Measurements from ENCODE around the gene OR8B4. TPM values are rescaled to one million over a fixed set of nuclear protein-coding genes. Genes with fewer than 3 reads are reported as not detected.
"Not testable (repeated sequence)": the region's sequence is repeated elsewhere in the genome, so short reads cannot be mapped to it uniquely, and the experiment has no call there.

The OR8B4 gene
- total RNA-seq, 1 donor from 2014 or later: not detected

GRCh38 chr11:124409906-124410305 lies 14.8 kb downstream of the OR8B4 start:
- FAIRE-seq (no peak), DNase-seq (ENCODE audit: low read depth) (no peak)
- H3K4me3 ChIP-seq (ENCODE audit: insufficient read depth, low read depth, low read length): no peak overlapping the region
- H3K36me3 ChIP-seq (ENCODE audit: insufficient read depth, low read length): no peaks in the 10 kb centered on the region
- no peak overlapping the region for H3K4me2 ChIP-seq (ENCODE audit: low read length)
- Mint-ChIP-seq H3K27ac (ENCODE audit: unreplicated experiment) (no peak overlapping the region), H3K9me3 (ENCODE audit: unreplicated experiment) (no peaks in the 10 kb centered on the region), H3K4me1 (ENCODE audit: low read depth, unreplicated experiment) (no peaks in the 10 kb centered on the region), H3K4me3 (ENCODE audit: unreplicated experiment) (no peak overlapping the region), H3K36me3 (ENCODE audit: low read depth, unreplicated experiment) (no peaks in the 10 kb centered on the region), H3K27me3 (ENCODE audit: low read depth, unreplicated experiment) (peaks cover 14% of the 10 kb centered on the region)
- H3K9me3 ChIP-seq (ENCODE audit: insufficient read depth, low read depth, low read length): no peaks in the 10 kb centered on the region
- no peak overlapping the region for H2AFZ ChIP-seq (ENCODE audit: low read depth, low read length)
- H3K9ac ChIP-seq (ENCODE audit: low read length): no peak overlapping the region
- no peaks in the 10 kb centered on the region for H4K20me1 ChIP-seq (ENCODE audit: insufficient read depth, low read length)
- no peaks in the 10 kb centered on the region for H3K79me2 ChIP-seq (ENCODE audit: insufficient read depth, low read length)
- no peak for TF ChIP-seq CTCF (IDR thresholded peaks at IDR 0.05; ENCODE audit: insufficient read depth, low read depth, low read length)
- TF ChIP-seq EZH2 (IDR thresholded peaks at IDR 0.05; ENCODE audit: insufficient read depth, low read length): no peak
- no peaks in the 10 kb centered on the region for H3K4me1 ChIP-seq (ENCODE audit: insufficient read depth, low read length)
- peaks cover 2% of the 10 kb centered on the region for H3K27me3 ChIP-seq (ENCODE audit: insufficient read depth, low read length)
- H3K27ac ChIP-seq (ENCODE audit: low read depth, low read length): no peak overlapping the region

- no peaks in the 10 kb centered on the region for H3K27me3 ChIP-seq (ENCODE audit: insufficient read depth, low read length)
- H3K9me3 ChIP-seq (ENCODE audit: insufficient read depth, low read depth, low read length): no peaks in the 10 kb centered on the region
- H3K4me1 Mint-ChIP-seq (ENCODE audit: low read depth, unreplicated experiment): no peaks in the 10 kb centered on the region
- H3K27ac ChIP-seq (ENCODE audit: low read depth, low read length): no peak overlapping the region
- H3K36me3 Mint-ChIP-seq (ENCODE audit: low read depth, unreplicated experiment): no peaks in the 10 kb centered on the region
- no peak overlapping the region for H3K27ac Mint-ChIP-seq (ENCODE audit: unreplicated experiment)
- H4K20me1 ChIP-seq (ENCODE audit: insufficient read depth, low read length): no peaks in the 10 kb centered on the region
- TF ChIP-seq CTCF (IDR thresholded peaks at IDR 0.05; ENCODE audit: insufficient read depth, low read depth, low read length) (no peak), EZH2 (IDR thresholded peaks at IDR 0.05; ENCODE audit: insufficient read depth, low read length) (no peak)
- H3K9ac ChIP-seq (ENCODE audit: low read length): no peak overlapping the region
- no peaks in the 10 kb centered on the region for H3K79me2 ChIP-seq (ENCODE audit: insufficient read depth, low read length)
- H2AFZ ChIP-seq (ENCODE audit: low read depth, low read length): no peak overlapping the region
- H3K27me3 Mint-ChIP-seq (ENCODE audit: low read depth, unreplicated experiment): peaks cover 9% of the 10 kb centered on the region
- H3K4me1 ChIP-seq (ENCODE audit: insufficient read depth, low read length): no peaks in the 10 kb centered on the region
- no peaks in the 10 kb centered on the region for H3K36me3 ChIP-seq (ENCODE audit: insufficient read depth, low read length)
- no peak overlapping the region for H3K4me3 Mint-ChIP-seq (ENCODE audit: unreplicated experiment)
- DNase-seq (ENCODE audit: low read depth): no peak
- no peak for FAIRE-seq
- no peaks in the 10 kb centered on the region for H3K9me3 Mint-ChIP-seq (ENCODE audit: unreplicated experiment)
- no peak overlapping the region for H3K4me2 ChIP-seq (ENCODE audit: low read length)
- H3K4me3 ChIP-seq (ENCODE audit: insufficient read depth, low read depth, low read length): no peak overlapping the region
Observed at GRCh38 chr11:124405581-124405980, 19.1 kb downstream of the OR8B4 start.

- FAIRE-seq; H3K4me3 Mint-ChIP-seq (ENCODE audit: unreplicated experiment); H3K36me3 ChIP-seq (ENCODE audit: insufficient read depth, low read length); H4K20me1 ChIP-seq (ENCODE audit: insufficient read depth, low read length); H3K79me2 ChIP-seq (ENCODE audit: insufficient read depth, low read length); H3K27me3 ChIP-seq (ENCODE audit: insufficient read depth, low read length); H3K4me1 Mint-ChIP-seq (ENCODE audit: low read depth, unreplicated experiment); H3K9me3 ChIP-seq (ENCODE audit: insufficient read depth, low read depth, low read length); H3K27me3 Mint-ChIP-seq (ENCODE audit: low read depth, unreplicated experiment); H3K27ac Mint-ChIP-seq (ENCODE audit: unreplicated experiment); H3K4me2 ChIP-seq (ENCODE audit: low read length); H3K27ac ChIP-seq (ENCODE audit: low read depth, low read length); H3K4me1 ChIP-seq (ENCODE audit: insufficient read depth, low read length); H3K9me3 Mint-ChIP-seq (ENCODE audit: unreplicated experiment); H2AFZ ChIP-seq (ENCODE audit: low read depth, low read length); DNase-seq (ENCODE audit: low read depth); H3K9ac ChIP-seq (ENCODE audit: low read length); H3K4me3 ChIP-seq (ENCODE audit: insufficient read depth, low read depth, low read length); H3K36me3 Mint-ChIP-seq (ENCODE audit: low read depth, unreplicated experiment): not testable (repeated sequence)
Observed at GRCh38 chr11:124403186-124403585, 21.5 kb downstream of the OR8B4 start.

Data from astrocyte (in vitro differentiated cells and primary cell).